Amniotic epithelial cell (primary cell): ENCODE results near the gene DSE.
"Not testable (repeated sequence)": the region's sequence is repeated elsewhere in the genome, so short reads cannot be mapped to it uniquely, and the experiment has no call there.

Experiments
- DNase-seq: peaks from one replicate; pipeline ENCODE4 v3.0.0-alpha.2; 2010; ENCODE audit warnings: low read depth

DSE gene

DNA sequence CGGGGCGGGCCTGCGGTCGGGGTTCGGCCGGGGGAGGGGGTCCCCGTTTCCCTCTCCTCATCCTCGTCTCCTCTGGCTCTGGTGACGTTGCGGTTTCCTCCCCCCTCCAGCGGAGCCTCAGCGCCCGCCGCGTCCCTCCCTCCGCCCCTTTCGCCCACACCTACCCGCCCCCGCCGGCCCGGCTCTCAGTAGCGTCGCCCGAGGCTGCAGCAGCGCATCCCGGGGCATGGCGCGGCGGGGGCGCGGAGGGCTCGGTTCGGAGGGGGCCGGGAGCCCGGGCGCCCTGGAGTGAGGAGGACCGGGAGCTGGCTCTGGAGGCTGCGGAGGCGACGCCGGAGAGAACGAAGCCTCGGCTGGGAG, at the start of gene DSE:
Gene DSE, plus strand, starts transcription at position 188 of the 360 bp plus-strand sequence. CDS start 28,304 bp downstream, outside the sequence.
- DNase-seq, result peak; percentile 83

DNA sequence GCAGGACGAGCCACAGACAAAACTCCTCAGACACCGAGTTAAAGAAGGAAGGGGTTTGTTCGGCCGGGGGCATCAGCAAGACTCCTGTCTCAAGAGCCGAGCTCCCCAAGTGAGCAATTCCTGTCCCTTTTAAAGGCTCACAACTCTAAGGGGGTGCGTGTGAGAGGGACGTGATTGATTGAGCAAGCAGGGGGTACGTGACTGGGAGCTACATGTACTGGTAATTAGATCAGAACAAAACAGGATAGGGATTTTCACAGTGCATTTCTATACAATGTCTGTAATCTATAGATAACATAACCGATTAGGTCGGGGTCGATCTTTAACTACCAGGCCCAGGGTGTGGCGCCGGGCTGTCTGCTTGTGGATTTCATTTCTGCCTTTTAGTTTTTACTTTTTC, 48.8 kb upstream of the DSE start:
- not testable (repeated sequence) for DNase-seq

DNA sequence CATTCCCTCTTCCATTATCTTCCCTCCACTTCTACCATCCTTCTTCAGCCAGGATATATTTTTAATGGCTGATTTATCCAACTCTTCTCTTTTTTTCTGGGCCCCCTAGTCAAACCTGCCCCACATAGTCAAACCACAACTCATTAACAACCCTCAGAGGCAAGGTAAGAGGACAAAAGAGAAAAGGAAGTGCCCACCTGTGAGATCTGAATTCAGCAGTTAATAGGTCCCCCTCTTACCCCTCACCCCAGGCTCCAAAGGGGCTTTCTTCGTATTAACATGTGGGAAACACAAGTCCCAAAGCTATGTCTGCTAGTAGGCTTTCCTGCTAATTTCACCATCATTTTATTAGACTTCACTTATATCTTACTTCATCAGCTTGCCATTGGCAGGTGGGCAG, 46.9 kb upstream of the DSE start:
- DNase-seq, result no peak

DNA sequence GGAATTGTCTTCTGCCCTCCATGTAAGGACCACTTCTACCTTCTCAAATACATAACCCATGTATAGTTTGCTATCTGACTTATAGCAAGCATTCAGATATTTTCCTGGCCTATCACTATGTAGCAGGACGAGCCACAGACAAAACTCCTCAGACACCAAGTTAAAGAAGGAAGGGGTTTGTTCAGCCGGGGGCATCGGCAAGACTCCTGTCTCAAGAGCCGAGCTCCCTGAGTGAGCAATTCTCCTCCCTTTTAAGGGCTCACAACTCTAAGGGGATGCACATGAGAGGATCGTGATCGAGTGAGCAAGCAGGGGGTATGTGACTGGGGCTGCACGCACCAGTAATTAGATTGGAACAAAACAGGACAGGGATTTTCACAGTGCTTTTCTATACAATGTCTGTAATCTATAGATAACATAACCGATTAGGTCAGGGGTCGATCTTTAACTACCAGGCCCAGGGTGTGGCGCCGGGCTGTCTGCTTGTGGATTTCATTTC, 45.1 kb upstream of the DSE start:
- not testable (repeated sequence) for DNase-seq

DNA sequence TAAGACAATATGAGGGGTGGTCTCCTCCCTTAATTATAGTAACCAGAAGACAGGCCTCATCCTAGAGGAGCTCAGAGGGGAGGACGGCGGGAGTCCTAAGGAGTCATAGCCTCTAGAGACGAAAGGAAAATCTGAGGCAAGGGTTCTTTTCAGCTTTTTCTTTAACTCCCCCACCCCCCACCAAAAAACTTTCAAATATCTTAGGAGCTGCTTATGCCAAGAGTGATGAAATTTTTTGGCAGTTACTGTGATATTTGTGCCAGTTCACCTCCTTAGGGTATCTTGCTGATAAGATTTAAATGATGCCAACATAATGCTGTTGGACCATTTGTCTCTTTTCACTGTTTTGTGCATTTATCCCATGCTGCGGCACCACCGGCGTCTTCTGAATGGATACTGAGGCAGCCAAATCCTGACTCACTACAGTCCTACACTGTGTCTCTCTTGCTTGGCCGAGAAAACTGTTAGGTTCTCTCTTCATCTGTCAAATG, 44.5 kb upstream of the DSE start:
- no peak for DNase-seq

DNA sequence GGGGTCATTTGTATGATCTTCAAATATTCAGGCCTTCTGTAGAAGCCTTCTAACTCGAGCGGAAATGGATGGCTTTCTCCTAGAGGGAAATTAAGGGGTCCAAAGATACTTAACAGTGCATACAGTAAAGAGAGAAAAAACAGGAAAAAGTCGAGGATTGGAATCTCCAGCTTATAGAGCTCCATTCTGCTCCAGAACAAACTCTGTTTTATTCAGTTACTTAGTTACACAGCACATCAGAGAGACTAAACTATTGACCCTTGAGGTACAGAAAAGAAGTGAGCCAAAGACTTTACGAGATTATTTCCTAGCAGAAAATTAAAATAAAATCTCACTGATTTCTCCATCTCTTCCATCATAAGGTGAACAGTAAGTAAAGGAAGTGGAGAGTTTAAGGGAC, 43.8 kb upstream of the DSE start:
- DNase-seq, result no peak

DNA sequence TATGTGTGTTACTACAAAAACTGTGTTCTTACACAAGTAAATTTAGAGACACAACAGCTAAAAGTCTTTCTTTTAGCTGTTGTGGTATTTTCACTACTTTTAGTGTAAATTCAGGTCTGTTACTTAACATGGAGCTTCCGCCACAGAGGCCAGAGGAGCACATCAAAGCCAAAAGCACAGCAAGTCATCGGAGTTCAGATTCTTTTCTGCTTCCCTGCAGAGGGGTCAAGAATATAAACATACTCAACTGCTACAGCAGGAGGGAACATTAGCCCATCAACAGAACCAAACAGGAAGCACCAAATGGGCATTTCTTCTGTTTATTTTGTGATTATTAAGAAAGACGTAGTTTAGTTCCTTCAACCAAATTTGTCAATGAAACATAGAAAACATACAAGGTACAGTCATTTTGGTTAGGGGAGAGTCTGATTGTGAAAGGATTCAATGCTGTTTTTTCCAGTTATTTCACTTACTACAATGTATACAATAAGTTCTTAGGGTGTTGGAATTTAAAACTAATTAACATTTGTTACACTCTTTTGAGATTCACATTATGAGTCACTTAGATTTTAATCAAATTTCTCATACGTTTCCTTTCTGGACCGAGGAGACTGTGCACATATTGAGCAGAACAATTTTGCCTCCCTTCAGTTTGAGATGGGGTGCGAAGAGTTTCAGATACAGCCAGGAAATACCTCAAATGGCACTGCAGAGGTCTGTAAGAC, 42.8 kb upstream of the DSE start:
- peak; percentile 39 for DNase-seq

DNA sequence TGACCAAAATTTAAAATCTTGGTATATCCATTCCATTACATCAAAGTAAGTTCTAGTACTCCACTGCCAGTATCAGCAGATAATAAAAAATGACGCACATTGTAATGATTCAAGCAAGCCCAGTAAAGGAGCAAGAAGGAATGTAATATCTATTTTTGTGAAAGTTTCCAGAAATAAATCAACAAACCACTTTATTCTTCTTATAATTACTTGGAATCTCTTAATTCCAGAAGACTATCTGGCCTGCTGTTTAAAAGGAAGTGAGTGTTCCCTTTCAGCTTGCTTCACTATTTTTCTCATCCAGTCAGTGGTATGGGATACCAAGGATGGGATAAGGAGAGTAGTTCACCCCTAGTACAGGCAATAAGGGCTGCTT, 42.2 kb upstream of the DSE start:
- peak; percentile 53 for DNase-seq

DNA sequence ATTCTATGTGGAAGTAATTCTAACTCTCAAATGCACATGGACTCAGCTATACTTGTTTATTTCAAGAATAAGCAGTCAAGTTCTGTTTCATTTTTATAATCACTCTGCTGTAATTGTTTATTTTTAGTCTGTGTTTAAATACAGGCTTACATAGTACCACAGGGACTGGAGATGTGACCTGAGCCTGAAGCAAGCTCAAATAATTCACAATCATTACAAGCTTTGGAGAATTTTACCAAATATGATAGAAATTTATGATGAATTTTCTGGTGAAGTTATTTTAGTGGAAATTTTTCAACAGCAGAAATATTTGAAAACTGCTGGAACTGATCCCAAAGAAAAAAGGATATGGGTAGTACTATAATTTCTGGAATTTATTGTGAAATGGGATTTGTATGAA, 41.6 kb upstream of the DSE start:
- DNase-seq, result peak; percentile 50

DNA sequence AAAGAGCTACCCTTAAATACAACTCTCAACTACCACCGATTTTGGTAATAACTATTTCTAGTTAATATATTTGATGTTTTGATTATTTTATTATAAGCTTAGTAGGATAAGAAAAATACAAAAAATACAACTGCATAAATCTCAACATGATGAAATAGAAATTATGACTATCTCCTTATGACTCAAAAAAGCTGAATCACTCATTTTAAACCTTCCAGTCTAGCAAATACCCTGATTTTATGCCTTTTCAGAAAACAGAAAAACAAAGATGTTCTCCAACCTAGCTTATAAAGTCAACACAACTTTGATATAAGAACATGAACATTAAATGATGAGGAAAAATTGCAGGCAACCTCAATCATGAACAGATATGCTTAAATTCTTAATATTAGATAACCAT, 40.2 kb upstream of the DSE start:
- DNase-seq, result peak; percentile 67

DNA sequence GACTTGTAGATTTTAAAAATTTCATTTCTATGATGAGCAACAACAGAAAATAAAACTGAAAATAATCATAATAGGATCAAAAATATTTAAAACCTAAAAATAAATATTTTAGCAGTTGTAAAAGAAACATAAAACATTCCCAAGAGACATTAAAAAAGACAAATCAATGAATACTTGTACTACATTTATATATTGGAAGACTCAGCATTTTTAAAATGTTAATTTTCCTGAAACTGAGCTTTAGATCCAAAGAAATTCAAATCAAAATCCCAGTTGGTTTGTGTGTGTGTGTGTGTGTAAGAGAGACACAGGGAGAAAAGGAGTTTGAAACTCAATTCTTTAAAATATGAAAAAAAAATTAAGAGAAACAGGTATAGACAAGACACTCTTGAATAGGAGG, 38.7 kb upstream of the DSE start:
- no peak for DNase-seq

DNA sequence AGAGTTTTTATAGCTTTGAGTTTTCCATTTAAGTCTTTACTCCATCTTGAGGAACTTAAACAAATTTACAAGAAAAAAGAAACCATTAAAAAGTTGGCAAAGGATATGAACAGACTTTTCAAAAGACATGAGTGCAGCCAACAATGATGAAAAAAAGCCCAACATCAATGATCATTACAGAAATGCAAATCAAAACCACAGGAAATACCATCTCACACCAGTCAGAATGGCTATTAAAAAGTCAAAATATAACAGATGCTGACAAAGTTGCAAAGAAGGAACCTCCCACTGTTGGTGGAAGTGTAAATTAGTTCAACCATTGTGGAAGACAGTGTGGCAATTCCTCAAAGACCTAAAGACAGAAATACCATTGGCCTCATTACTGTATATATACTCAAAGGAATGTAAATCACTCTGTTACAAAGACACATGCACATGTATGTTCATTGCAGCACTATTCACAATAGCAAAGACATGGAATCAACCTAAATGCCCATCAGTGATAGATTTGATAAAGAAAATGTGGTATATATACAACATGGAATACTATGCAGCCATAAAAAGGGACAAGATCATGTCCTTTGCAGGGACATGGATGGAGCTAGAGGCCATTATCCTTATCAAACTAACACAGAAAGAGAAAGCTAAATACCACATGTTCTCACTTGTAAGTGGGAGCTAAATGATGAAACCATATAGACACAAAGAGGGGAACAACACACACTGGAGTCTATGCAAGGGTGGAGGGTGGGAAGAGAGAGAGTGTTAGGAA, 35.9 kb upstream of the DSE start:
- not testable (repeated sequence) for DNase-seq

DNA sequence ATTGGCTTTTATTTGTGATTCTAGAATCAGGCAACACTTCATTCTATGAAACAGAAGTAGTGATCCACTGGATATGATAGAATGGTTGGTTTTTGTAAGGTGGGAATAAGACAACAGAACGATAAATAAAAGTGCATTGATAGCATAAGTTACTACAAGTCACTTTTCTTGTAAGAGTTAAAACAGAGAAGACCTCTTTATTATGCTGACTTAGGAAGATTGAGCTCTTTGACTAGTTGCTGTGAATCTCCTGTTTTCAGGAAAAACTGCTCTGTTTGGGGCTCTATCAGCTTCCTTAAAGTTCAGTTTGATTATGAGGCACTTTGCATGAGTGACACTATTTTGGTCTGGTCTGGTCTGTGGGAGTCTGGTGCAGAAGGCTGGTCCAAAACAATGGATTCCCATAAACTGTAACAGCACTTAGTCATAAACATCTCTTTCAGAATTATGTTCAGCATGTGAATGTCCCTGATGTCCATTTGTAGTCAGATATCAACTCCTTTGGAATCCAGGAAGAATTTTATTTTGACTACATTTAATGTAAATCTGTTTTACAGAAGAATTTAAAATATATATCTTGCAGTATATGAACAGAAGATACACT, 35.0 kb upstream of the DSE start:
- no peak for DNase-seq

DNA sequence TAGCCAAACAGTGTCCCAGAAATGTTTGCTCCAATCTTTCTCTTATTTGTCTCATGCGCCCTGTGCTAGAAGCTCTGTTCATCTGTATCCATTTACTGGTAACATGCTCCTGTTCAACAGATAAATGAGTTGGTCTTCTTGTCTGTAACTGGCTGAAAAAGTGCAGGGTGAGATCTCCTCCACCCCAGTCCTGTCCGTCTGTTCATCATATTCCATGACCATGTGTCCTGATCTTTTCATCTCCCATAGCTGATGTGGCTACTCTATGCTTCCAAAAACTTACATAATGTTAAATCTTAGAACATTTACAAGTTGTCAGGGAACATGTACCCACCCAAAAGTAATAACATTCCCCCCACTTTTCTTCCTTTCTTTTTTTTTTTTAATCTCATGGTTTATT, 31.8 kb upstream of the DSE start:
- DNase-seq, result no peak

DNA sequence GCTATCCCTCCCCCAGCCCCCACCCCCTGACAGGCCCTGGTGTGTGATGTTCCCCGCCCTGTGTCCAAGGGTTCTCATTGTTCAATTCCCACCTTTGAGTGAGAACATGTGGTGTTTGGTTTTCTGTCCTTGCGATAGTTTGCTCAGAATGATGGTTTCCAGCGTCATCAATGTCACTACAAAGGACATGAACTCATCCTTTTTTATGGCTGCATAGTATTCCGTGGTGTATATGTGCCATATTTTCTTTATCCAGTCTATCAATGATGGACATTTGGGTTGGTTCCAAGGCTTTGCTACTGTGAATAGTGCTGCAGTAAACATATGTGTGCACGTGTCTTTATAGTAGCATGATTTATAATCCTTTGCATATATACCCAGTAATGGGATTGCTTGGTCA, 30.1 kb upstream of the DSE start:
- not testable (repeated sequence) for DNase-seq

DNA sequence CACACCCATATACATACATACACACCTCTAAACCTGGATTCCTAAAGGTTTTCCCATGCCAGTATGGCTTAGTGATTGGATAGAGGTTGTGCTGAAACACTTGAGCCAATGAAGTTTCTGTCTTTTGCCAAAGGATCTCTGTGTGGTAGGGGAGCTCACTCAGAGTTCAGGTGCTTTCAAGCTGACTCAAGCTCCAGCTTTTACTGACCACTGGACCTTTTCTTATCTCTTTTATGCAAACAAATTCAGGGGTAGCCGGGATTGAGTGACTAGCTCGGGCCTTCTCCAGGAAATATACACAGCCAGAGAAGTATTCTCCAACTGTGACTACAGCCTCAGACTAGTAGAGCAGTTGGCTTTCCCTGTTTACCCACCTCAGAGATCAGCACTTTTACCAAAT, 21.5 kb upstream of the DSE start:
- peak; percentile 53 for DNase-seq

DNA sequence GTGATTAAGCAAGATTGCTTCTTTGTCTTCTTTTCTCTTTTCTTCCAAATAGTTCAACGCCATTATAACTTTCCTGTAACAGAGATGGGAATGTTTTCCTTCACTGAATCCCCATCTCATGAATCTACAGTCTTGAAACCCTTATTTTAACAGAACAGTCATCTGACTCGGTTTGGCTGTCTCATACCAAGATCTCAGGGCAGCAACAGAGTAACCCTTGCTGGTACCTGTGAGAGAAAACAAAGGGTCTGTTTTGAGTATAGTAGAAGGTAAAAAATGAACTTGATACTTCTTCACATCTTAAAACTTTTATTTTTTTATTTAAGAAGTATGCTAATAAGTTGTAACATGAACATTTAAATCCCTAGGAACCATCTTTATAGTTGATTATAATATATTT, 19.6 kb upstream of the DSE start:
- DNase-seq, result no peak

DNA sequence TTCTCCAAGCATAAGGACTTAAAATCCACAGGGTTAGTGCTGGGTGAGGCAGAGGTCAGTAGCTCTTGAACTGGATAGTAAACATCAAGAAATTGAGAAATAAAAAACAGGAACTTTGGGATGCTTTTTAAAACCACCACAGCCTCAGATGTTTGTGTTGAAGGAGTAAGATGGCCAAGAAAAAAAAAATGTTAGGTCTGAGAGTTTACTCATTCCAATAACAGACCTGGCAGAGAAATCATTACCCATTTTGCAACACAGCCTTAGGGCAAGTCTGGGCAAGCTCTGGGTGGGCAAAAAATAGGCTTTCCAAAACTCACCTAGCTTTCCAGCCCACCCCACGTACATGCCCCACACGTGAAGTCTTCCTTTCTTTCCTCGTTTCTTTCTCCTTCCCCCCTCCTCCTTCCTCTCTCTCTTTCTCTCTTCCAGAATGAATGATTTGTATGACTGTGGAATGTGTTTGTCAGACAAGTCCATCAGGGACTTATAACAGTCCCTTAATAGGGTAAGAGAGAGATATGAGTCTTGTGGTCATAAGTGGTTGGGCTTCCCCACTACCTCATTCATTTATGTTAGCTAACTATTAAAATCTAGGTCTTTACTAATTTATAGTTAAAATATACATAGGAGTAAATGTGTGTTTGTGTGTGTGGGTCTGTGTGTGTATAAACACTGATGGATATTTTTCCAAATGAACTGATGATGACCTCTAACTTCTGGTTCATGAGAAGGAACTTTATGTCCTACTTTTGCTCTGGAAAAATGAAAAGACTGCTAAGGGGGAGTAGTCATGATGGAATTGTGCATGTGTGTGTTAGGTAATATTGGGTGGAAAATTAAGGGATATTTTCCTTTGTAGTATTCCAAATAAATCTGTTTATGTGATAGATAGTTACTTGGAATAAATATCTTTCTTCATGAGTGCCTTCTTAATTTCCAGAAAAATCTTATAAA, 18.0 kb upstream of the DSE start:
- peak; percentile 75 for DNase-seq

DNA sequence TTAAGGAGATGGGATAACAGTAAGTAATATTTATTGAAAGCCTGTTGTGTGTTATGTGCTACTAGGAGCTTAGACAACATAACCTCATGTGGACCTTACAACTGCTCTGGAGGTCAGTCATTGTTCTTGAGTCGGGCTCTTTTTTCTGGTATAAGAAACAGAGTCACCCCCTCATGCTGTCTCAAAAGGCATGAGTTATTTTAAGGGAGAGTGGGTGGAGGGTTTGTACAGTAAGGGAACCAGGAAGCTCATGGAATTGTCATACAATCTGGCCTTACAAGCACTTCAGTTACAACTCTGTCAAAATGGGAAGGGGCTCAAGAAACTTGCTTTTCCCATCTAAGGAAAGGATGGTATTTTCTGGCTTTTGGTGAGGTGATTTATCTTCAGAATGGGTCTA, 16.5 kb upstream of the DSE start:
- DNase-seq, result no peak

DNA sequence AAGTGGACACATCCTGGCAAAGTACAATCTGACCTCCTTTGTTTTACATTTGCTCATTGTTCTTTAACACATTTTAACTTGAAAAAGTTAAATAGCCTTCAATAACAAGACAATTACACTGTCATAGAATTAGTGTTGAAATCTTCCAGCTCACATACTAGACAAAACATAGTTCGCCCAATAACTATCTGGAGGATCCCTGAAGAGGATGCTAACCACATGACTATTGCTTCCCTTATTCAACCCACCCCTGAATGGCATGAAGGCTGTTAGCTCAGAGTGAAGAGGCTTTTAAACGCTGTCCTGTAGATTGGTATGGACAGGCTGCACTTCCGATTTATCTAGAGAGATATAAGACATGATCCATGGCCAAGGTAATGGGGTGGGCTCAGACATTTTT, 15.0 kb upstream of the DSE start:
- DNase-seq, result no peak

DNA sequence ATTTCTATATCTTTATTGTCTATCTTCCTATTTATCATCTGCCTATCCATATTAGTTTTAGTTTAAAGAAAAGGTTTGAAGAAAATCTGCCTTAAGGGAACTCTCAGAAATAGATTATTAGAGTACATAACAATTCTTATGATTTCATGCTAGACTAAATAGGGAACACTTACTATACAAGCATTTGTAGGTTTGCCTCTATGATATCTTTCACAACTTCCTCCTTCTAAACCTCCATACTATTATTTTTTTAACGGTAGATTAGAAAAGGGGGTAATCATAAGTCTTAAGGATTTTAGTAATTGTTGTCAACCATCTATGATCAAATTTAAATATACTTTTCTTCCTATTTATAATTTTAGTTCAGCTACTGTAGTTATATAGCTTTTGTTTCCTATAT, 11.6 kb upstream of the DSE start:
- DNase-seq, result no peak

DNA sequence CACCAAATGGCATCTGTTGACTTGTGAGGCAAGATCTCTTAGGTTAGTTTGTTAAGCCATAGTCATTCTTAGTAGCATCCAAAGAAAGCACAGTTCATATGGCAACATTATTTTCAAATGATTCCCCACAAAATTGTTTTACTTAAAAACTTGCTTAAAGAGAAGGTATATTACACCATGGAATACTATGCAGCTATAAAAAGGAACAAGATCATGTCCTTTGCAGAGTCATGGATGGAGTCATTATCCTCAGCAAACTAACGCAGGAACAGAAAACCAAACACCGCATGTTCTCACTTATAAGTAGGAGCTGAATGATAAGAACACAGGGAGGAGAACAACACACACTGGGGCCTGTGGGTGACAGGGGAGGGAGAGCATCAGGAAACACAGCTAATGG, 10.9 kb upstream of the DSE start:
- no peak for DNase-seq
